GM23248 (cell line): ENCODE results near the gene TXNRD1.

Experiments used
- EZH2 ChIP-seq: fragments of 200-600 bp; sonication (generic); IDR thresholded peaks from 2 replicates; pipeline ENCODE4 v1.6.1; 2018; ENCODE audit warnings: antibody characterized with exemption, mild to moderate bottlenecking; ENCODE audit not compliant: insufficient read depth, poor library complexity, severe bottlenecking
- EZH2phosphoT487 ChIP-seq: fragments of 200-600 bp; sonication (generic); IDR thresholded peaks from 2 replicates; pipeline ENCODE4 v1.6.1; 2018; ENCODE audit warnings: antibody characterized with exemption, moderate library complexity, mild to moderate bottlenecking, low read depth; ENCODE audit not compliant: insufficient read depth

DNA sequence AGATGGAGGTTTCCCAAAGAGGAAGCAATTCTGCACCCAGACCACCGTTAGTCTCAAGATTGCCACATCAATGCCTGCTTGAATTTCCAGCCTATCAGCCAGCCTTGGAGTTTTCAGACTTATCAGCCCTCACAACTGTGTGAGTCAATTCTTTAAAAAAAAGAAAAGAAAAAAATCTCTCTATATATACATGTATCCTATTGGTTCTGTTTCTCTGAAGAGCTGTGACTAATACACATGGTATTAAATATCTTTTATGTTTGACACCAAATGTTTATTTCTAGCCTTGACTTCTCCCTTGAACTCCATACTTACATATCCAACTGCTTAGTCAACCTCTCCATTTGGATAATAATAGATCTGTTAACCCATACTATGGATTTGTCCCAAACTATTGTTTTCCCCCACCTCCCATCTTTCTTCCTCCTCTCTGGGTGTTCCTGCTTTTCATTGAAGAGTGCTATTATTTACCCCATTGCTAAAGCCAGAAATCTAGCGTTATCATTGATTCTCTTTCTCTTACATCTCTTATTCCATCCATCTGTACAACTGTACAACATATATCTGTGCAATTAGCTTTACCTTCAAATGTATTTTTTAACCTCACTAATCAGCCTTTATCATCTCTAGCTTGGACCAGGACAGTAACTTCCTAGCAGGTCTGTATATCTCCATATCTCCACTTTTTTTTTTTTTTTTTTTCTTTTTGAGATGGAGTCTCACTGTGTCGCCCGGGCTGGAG, 65.3 kb downstream of the TXNRD1 start:
- TF ChIP-seq EZH2phosphoT487 (no peak), EZH2 (no peak)
